Measurements from ENCODE around the gene MASP2. TPM values are rescaled to one million over a fixed set of nuclear protein-coding genes. Genes with fewer than 3 reads are reported as not detected.
"Not testable (repeated sequence)": the region's sequence is repeated elsewhere in the genome, so short reads cannot be mapped to it uniquely, and the experiment has no call there.

Gene MASP2
- total RNA-seq, 4 donors from 2014 or later, result 0.53 TPM; not detected in 3

GRCh38 chr1:10990828-10991227, 56.2 kb downstream of the MASP2 start:
- 89% methylated on average over 7 of the region's 7 CpGs for WGBS
- no peaks in the 10 kb centered on the region for H3K9me3 ChIP-seq
- no peak overlapping the region for H3K4me3 ChIP-seq
- TF ChIP-seq POLR2AphosphoS5 (IDR thresholded peaks at IDR 0.05) (no peak), POLR2A (IDR thresholded peaks at IDR 0.05) (no peak), CTCF (IDR thresholded peaks at IDR 0.05) (no peak), EP300 (IDR thresholded peaks at IDR 0.05) (no peak)
- no peaks in the 10 kb centered on the region for H3K4me1 ChIP-seq
- DNase-seq (ENCODE audit: low spot score in 2 of 2), result no peak
- H3K36me3 ChIP-seq, result no peaks in the 10 kb centered on the region
- no peaks in the 10 kb centered on the region for H3K27me3 ChIP-seq
- no peak overlapping the region for H3K27ac ChIP-seq

DNA sequence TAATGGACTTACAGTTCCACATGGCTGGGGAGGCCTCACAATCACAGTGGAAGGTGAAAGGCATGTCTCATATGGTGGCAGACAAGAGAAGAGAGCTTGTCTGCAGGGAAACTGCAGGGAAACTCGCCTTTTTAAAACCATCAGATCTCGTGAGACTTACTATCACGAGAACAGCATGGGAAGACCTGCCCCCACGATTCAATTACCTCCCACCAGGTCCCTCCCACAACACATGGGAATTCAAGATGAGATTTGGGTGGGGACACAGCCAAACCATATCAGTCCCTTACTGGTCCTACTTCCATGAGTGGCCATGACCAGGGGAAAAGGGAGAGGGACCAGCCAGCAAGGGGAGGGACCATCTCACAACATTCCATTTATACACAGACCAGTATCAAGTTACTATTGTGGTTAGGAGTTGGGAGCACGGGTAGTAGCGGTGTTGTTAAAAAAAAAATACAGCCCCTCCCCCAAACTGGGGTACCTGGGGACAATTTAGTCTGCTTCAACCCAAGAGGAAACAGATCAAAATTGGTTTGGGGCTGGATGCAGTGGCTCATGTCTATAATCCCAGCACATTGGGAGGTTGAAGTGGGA, 57.0 kb downstream of the MASP2 start:
- WGBS, result 84% methylated on average over 6 of the region's 6 CpGs
- not testable (repeated sequence) for H3K9me3 ChIP-seq; DNase-seq (ENCODE audit: low spot score in 2 of 2); H3K4me1 ChIP-seq; H3K27me3 ChIP-seq; H3K27ac ChIP-seq; H3K36me3 ChIP-seq; H3K4me3 ChIP-seq

DNA sequence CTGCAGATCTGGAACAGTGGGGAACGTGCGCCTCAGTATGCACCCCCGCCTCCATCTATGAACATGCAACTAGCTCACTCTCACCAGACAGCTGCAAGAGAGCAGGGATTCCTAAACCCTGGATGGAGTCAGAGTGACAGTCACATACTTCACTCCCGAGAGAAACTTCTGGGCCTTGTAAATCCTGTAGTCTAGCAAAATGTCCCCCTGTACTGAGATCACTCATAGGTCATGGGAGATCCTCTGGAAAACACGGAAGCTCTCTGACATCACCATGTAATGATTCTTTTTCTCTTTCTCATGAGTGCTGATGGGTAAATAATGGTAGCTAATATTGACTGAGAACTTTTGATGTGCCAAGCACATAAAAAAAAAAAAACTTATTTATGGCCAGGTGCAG, 57.9 kb downstream of the MASP2 start:
- DNase-seq (ENCODE audit: low spot score in 2 of 2), result no peak
- Histone ChIP-seq H3K27ac (no peak overlapping the region), H3K4me3 (no peak overlapping the region), H3K36me3 (no peaks in the 10 kb centered on the region), H3K27me3 (no peaks in the 10 kb centered on the region), H3K4me1 (no peaks in the 10 kb centered on the region), H3K9me3 (no peaks in the 10 kb centered on the region)
- 81% methylated on average over 5 of the region's 5 CpGs for WGBS
- TF ChIP-seq POLR2AphosphoS5 (IDR thresholded peaks at IDR 0.05) (no peak), CTCF (IDR thresholded peaks at IDR 0.05) (no peak), POLR2A (IDR thresholded peaks at IDR 0.05) (no peak), EP300 (IDR thresholded peaks at IDR 0.05) (no peak)

DNA sequence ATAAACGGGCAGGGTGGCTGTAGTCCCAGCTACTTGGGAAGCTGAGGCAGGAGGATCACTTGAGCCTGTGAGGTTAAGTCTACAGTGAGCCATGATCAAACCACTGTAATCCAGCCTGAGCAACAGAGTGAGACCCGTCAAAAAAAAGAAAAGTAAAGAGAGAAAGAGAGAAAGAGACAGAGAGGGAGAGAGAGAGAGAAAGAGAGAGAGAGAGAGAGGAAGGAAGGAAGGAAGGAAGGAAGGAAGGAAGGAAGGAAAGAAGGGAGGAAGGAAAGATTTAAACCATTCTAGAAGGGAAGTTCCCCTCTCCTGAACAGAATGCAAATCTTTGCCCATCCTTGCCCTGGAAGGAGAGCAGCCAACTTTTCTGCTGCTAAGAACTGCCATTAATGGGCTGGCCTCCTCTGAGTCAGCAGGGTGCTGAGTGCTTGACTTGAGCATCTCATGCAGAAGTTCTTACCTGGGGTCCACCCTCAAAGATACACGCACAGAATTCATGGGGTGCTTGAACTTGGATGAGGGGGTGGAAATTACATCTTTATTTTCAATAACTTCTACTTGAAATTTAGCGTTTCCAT, 59.1 kb downstream of the MASP2 start:
- Histone ChIP-seq H3K9me3 (no peaks in the 10 kb centered on the region), H3K4me3 (no peak overlapping the region), H3K36me3 (no peaks in the 10 kb centered on the region), H3K27me3 (no peaks in the 10 kb centered on the region), H3K27ac (no peak overlapping the region), H3K4me1 (no peaks in the 10 kb centered on the region)
- no peak for DNase-seq (ENCODE audit: low spot score in 2 of 2)
- no peak for TF ChIP-seq CTCF (IDR thresholded peaks at IDR 0.05)
- no peak for TF ChIP-seq EP300 (IDR thresholded peaks at IDR 0.05)
- no peak for TF ChIP-seq POLR2A (IDR thresholded peaks at IDR 0.05)
- TF ChIP-seq POLR2AphosphoS5 (IDR thresholded peaks at IDR 0.05), result no peak
- WGBS, result 80% methylated on average over 4 of the region's 4 CpGs

DNA sequence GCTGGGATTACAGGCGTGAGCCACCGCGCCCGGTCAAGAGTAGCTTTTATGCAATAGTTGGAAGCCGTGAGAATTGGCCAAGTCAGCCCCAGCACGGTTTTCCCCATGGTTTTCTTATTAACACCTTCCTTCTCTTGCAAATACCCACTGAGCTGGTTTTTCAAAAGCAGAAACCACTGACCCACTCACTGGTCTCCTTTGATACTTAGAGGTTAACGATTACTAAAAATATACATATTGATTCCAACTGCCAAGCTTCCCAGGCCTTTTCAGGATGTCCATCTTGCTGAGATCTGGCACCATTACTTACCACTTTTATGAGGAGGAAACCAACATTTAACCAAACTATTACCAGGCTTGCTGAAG, 60.5 kb downstream of the MASP2 start:
- DNase-seq (ENCODE audit: low spot score in 2 of 2), result no peak
- H3K9me3 ChIP-seq, result no peaks in the 10 kb centered on the region
- H3K36me3 ChIP-seq, result no peaks in the 10 kb centered on the region
- TF ChIP-seq POLR2A (IDR thresholded peaks at IDR 0.05) (no peak), POLR2AphosphoS5 (IDR thresholded peaks at IDR 0.05) (no peak), EP300 (IDR thresholded peaks at IDR 0.05) (no peak), CTCF (IDR thresholded peaks at IDR 0.05) (no peak)
- H3K27ac ChIP-seq, result no peak overlapping the region
- H3K4me1 ChIP-seq, result no peaks in the 10 kb centered on the region
- WGBS, result 69% methylated on average over 7 of the region's 7 CpGs
- H3K27me3 ChIP-seq, result no peaks in the 10 kb centered on the region
- no peak overlapping the region for H3K4me3 ChIP-seq
